ENCODE measurements around the gene ARID3A.
"Not testable (repeated sequence)": the region's sequence is repeated elsewhere in the genome, so short reads cannot be mapped to it uniquely, and the experiment has no call there.

Gene ARID3A

GRCh38 chr19:1019980-1020867 is 94.4 kb downstream of the ARID3A start:
- DNase-seq: peak; percentile 51

GRCh38 chr19:1020868-1021425 is 95.1 kb downstream of the ARID3A start, which contains the start of gene TMEM259:
TMEM259 (minus strand) TSS chr19:1021123; CDS start chr19:1020996, 127 bp downstream.
- DNase-seq: peak; percentile 97

- not testable (repeated sequence) for DNase-seq
These were observed 98.0 kb downstream of the ARID3A start for GRCh38 chr19:1023883-1024188.

- DNase-seq: not testable (repeated sequence)
These were observed 99.2 kb downstream of the ARID3A start for GRCh38 chr19:1025080-1025479.

Data from stimulated activated CD8-positive, alpha-beta memory T cell treated with anti-CD3 and anti-CD28 coated beads, Interleukin-4, amount 100 ng/mL, for 48 hours (primary cell).